OCI-LY1 (cell line): Measurements from ENCODE around the gene PTGIR.

Experiments used
- EZH2 ChIP-seq: fragments of 200-600 bp; sonication (generic), shearing (Covaris generic); IDR thresholded peaks from 2 replicates; pipeline ENCODE4 v1.8.0; 2017; ENCODE audit warnings: borderline replicate concordance, mixed run types, mild to moderate bottlenecking, antibody characterized with exemption, low read length, moderate library complexity, mixed read lengths
- TF ChIP-seq, protein P1 (sequence below): fragments of 200-600 bp; sonication (generic), shearing (Covaris generic); IDR thresholded peaks from 2 replicates; pipeline ENCODE4 v1.5.1; 2017; ENCODE audit warnings: mild to moderate bottlenecking, antibody characterized with exemption, low read length, moderate library complexity, mixed read lengths

DNA sequence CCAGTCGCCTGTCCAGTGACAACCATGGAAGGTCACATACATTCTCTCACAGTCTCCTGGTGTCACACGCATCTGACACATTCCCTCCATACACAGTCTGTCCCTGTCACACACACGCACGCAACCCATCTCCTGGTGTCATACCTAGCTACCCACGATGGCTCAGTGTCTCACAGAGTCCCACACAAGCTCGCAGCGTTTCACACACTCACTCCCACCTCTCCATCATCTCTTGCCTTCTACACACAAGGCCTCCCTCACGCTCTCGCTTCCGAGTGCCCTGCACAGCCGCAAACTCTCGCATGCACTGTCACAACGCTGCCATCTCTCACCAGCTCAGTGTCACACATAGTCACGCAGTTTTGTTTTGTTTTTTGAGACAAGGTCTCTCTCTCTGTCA lies 12.3 kb upstream of the PTGIR start:
- TF ChIP-seq, protein P1, sequence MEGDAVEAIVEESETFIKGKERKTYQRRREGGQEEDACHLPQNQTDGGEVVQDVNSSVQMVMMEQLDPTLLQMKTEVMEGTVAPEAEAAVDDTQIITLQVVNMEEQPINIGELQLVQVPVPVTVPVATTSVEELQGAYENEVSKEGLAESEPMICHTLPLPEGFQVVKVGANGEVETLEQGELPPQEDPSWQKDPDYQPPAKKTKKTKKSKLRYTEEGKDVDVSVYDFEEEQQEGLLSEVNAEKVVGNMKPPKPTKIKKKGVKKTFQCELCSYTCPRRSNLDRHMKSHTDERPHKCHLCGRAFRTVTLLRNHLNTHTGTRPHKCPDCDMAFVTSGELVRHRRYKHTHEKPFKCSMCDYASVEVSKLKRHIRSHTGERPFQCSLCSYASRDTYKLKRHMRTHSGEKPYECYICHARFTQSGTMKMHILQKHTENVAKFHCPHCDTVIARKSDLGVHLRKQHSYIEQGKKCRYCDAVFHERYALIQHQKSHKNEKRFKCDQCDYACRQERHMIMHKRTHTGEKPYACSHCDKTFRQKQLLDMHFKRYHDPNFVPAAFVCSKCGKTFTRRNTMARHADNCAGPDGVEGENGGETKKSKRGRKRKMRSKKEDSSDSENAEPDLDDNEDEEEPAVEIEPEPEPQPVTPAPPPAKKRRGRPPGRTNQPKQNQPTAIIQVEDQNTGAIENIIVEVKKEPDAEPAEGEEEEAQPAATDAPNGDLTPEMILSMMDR = no peak
- no peak for TF ChIP-seq EZH2
